Suppressor macrophage treated with lipopolysaccharide for 1 hour (primary cell): ENCODE results near the gene CST1.
"Not testable (repeated sequence)": the region's sequence is repeated elsewhere in the genome, so short reads cannot be mapped to it uniquely, and the experiment has no call there.

Source experiments
- DNase-seq, 3 donors: peaks; one replicate each; pipeline ENCODE4 v3.0.0-alpha.2; 2020 to 2022

CST1 gene

DNA sequence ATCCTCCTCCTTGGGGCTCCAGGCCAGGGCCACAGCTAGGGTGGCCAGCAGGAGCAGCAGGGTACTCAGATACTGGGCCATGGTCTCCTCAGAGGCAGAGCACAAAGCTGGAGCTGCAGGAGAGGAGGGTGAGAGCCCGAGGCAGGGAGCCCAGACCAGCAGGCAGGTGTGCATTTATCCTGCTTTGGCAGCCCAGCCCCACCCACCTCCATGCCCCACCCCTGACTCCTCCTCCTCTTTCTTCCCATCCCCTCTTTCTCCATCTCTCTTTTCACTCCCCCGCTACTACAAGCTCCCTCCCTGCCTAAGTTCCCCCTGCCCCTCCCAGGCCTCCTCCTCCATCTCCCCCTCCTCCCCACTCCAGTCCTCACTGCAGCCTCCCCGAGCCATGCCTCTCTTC lies at the start of gene CST1:
Gene CST1 (minus strand): TSS at position 150 of the 400 bp plus-strand sequence. CDS start 69 bp downstream, at position 81.
- DNase-seq: not testable (repeated sequence)

- peak in 2 of 3 donors; percentile 27 to 35 for DNase-seq
These were observed 48.6 kb upstream of the CST1 start for GRCh38 chr20:23799216-23799847.

GRCh38 chr20:23795526-23795925 lies 44.8 kb upstream of the CST1 start:
- DNase-seq: no peak

DNA sequence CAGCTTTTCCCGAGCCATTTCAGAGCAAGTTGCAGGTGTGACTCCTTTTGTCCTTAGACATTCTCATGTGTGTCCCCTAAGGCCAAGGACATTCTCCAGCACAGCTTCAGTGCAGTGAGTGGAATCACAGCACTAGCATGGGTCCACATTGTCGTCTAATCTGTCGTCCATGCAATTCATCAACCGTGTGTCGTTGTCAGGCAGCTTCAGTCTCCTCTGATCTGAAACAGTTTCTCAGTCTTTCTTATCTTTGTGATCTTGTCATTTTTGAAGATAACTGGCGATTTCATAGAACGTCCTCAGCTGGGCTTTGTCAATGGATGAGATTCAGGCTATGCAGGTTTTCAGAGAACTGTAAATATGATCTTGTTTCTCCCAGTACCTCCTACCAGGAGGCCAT lies 44.1 kb upstream of the CST1 start:
- DNase-seq: no peak

- DNase-seq: no peak
These were observed 43.3 kb upstream of the CST1 start for GRCh38 chr20:23794065-23794464.

DNA sequence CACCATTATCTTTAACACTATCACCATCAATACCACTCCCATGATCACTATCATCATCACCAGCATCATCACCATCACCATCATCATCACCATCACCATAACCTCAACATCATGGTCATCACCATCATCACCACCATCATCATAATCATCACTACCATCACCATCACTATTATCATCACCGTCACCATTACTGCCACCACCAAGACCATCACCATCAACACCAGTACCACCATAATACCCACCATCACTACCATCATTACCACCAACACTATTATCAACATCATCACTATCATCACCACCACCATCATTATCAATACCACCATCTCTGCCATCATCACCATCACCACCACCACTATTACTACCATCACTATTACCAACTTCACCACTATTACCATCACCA lies 32.7 kb upstream of the CST1 start:
- DNase-seq: no peak

DNA sequence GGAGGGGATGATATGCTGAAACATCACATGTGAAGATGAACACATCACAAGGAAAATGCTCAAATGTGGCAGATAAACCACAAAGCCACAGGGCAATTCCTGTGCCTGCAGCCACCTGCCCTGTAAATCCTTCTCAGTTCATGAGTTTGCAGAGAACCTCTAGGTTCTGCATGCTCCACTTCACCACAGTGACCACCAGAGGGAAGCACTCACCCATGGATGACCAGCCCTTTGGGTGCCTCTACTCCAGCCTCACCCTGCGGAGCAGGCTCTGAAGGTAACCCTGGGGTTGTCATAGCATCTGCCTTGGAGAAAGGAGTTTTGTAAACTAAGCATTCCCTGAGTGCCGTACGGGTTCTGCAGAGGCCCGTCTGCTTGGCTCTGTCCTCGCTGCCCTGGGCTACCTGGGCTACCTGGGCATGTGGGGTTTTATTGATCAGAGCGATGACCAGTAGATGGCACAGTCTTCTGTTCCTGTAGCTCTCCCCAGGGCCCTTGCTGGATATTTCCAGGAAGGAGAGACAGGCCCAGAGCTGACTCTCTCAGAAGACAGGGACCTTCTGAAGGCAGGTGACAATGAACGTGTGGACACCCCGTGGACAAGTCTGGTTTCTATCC lies 31.7 kb upstream of the CST1 start:
- peak; percentile 22 to 43 (median 38) for DNase-seq

GRCh38 chr20:23778676-23779075 lies 27.9 kb upstream of the CST1 start:
- DNase-seq: not testable (repeated sequence)

- DNase-seq: not testable (repeated sequence)
These were observed 26.6 kb upstream of the CST1 start for GRCh38 chr20:23777380-23777779.

DNA sequence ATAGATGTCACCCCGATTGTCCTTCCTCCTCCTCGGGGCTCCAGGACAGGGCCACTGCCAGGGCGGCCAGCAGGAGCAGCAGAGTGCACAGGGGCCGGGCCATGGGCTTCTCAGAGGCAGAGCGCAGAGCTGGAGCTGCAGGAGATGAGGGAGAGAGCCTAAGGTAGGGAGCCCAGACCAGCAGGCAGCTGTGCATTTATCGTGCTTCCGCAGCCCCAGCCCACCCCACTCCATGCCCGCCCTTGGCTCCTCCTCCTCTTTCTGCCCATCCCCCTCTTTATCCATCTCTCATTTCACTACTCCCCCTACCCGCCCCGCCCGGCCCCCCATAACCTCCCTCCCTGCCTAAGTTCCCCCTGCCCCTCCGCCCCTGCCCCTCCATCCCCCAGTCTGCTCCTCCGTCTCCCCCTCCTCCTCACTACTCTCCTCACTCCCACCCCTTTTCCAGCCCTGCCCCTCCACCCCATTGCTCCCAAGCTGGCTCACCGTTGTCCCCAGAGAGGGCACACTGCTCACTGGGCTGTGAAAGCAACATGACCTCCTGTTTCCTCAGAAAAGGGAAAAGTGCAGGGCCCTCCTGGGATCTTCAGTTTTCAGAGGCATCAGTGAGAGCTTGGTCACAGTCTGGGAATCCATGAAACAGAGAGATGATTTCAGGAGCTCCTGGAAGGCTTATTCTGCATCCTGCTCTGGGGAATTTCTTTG lies 25.5 kb upstream of the CST1 start:
- no peak for DNase-seq

DNA sequence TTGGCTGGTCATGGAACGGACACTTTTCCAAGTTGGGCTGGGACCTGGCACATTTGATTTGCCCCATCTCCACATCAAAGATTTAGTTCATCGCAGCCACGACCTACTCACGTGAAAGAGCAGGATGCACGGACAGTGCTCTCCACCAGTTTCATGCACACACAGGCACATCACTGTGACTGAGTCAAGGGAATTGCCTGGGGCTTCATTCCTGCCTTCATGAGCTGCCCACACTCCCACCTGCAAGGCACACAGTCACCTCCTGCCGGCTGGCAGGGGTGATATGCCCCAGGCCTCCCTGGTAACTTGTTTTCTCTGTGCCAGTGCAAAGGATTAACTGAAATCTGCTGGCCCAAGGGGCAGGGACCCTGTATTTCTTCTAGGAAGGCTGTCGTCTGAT lies 23.3 kb upstream of the CST1 start:
- no peak for DNase-seq

GRCh38 chr20:23773579-23773978 lies 22.8 kb upstream of the CST1 start:
- DNase-seq: no peak

DNA sequence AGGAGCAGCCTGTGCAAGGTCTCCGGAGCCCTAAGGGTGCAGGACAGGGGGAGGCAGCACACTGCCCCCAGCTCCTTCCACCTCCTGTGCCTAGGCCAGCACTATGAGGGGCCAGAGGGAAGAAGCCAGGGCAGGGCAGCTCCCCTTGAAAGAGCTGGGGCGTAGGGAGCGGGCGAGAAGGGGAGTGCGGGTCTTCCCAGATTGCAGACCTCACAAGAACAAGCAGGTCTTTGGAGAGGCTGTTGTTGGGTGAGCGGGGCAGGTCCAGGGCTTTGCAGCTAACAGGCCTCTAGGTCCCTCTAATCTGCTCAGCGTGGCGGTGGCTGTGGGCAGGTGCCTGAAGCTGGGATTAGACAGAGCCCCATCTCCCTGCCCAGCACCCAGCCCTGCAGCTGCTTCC lies 22.4 kb upstream of the CST1 start:
- DNase-seq: no peak

DNA sequence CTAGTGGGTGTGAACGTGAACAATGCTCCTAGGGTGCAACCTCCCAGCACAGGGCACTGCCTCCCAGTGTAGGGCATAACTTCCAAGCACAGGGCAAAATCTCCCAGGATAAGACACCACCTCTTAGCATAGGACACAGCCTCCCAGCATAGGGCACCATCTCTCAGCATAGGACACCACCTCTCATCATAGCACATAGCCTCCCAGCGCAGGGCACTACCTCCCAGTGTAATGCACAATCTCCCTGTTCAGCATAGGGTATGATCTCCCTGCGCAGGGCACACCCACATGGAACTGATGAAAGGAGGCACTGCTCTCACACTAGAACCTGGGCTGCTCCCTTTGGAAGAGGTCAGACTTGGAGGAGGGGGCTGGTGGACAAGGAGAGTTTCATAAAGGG lies 21.3 kb upstream of the CST1 start:
- peak in 1 of 3 donors; percentile 3 for DNase-seq

DNA sequence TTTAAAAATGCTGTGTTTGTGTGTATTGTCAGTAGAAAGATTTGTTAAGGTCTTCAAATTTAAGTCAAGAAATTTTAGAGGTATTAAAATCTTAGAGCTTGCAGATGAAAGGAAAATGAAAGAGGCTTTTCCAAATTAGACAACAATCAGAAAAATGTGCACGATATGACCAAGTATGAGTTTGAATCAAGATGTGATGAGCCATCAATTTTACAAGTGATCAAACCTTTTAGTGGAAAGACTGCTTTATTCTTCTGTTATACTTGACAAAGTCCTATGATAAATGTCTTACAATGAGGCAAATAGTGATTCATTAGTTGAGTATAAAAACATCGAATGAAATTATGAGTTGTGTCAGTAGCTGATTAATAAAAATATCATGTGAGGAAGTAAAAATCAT lies 19.6 kb upstream of the CST1 start:
- DNase-seq: peak in 1 of 3 donors; percentile 5

GRCh38 chr20:23768520-23768919 lies 17.8 kb upstream of the CST1 start:
- DNase-seq: not testable (repeated sequence)

- DNase-seq: no peak
These were observed 15.8 kb upstream of the CST1 start for GRCh38 chr20:23766531-23766930.

DNA sequence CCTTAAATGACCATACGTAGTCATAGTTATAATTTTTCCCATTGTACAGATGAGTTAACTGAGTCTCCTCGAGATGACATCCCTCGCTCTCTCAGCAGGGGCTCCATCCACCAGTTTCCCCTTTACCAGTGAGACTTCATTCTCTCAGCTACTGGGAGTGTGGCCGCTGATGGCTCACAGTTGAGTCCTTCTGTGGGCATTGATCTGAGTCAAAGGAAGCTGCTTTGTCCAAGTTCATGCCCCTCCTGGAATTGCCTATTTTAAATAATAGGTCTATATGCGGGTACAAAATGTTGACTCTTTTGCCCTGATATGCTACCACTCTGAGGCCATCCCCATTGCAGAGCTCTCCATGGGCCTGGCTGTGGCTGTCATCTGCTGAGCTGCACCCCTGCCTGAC lies 14.8 kb upstream of the CST1 start:
- DNase-seq: peak in 1 of 3 donors; percentile 6

DNA sequence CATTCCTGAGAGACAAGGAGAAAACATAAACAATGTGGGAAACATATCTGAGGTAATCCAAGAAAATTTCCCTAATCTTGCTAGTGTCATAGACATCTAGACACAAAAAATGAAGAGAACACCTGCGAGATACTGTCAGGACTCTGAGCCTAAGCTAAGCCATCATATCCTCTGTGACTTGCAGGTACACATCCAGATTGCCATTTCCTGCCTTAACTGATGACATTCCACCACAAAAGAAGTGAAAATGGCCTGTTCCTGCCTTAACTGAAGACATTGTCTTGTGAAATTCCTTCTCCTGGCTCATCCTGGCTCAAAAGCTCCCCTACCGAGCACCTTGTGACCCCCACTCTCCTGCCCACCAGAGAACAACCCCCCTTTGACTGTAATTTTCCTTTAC lies 13.9 kb upstream of the CST1 start:
- DNase-seq: not testable (repeated sequence)

DNA sequence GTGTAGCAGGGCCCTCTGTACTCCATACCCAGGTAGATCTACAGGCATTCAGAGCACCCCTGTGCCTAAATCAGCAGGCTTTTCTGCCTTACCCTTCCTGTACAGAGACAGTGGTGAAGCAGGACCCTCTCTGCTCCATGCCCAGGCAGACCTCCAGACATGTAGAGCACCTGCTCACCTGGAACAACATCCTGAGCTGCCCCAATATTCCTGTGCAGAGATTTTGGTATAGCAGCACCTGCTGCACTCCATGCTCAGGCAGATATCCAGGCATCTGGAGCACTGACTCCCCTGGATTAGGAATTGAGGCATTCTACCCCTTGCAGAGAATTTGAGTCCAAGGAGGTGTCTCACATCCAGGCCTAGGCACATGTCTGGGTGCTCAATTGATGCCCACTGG lies 12.6 kb upstream of the CST1 start:
- DNase-seq: no peak

GRCh38 chr20:23759306-23759940 lies 8.7 kb upstream of the CST1 start:
- DNase-seq: no peak

GRCh38 chr20:23756792-23757191 lies 6.1 kb upstream of the CST1 start:
- not testable (repeated sequence) for DNase-seq

- peak; percentile 29 to 45 (median 35) for DNase-seq
These were observed 4.4 kb upstream of the CST1 start for GRCh38 chr20:23755131-23755611.
